ENCODE results near the gene PTPRN2. TPM values are rescaled to one million over a fixed set of nuclear protein-coding genes. Genes with fewer than 3 reads are reported as not detected.

PTPRN2 gene
- total and polyA plus RNA-seq, 9 of the 15 experiments (the other 6 are each of a cell fraction or from before 2014, with no cell fraction given), result not detected

- POLR2A ChIA-PET, result no interaction called here
- H3K4me3 ChIP-seq, result no peak overlapping the region
- H4K20me1 ChIP-seq (replicated peaks; ENCODE audit: control insufficient read depth, insufficient read depth, low read length), result peaks cover 5% of the 10 kb centered on the region; the same call in 1 of the 2 replicates
- CTCF ChIA-PET (ENCODE audit: low intra/inter-chr PET ratio), result no interaction called here
- H3K36me3 ChIP-seq (ENCODE audit: control insufficient read depth, insufficient read depth, low read length), result no peaks in the 10 kb centered on the region
- no TSS peak for BruUV-seq (replicated peaks)
- WGBS (ENCODE audit: insufficient coverage, low coverage, missing lambda C conversion rate), result under 1% methylated on average over 20 of the region's 20 CpGs
- DNase-seq (ENCODE audit: extremely low read depth in 1 of 4, low spot score in 3 of 4) (no peak), ATAC-seq (no peak; the same call in 2 of the 3 replicates), FAIRE-seq (no peak)
- peaks cover 68 to 82% of the 10 kb centered on the region in 2 experiments for H3K27me3 ChIP-seq (ENCODE audit: control insufficient read depth in 2 of 2, insufficient read depth in 2 of 2, low read length in 2 of 2)
- H3K9ac ChIP-seq (ENCODE audit: insufficient read depth in 1 of 2, low read depth in 2 of 2, low read length in 2 of 2), result no peak overlapping the region
- no peak overlapping the region for H3K4me2 ChIP-seq (ENCODE audit: insufficient read depth, low read length)
- H3K4me1 ChIP-seq (replicated peaks in 1 of 2; ENCODE audit: control insufficient read depth in 2 of 2, insufficient read depth in 2 of 2, low read length in 2 of 2), result peaks cover 0 to 3% of the 10 kb centered on the region in 2 experiments; a peak in 1 of 5 replicates
- in situ Hi-C loops (cut with MboI), result no loop called here
- H2AFZ ChIP-seq (ENCODE audit: low read depth, low read length), result no peak overlapping the region
- H3K27ac ChIP-seq (ENCODE audit: extremely low read depth, low read depth, low read length), result no peak overlapping the region
- TF ChIP-seq KDM4B (IDR thresholded peaks at IDR 0.05; ENCODE audit: borderline replicate concordance in 2 of 2, low read depth in 1 of 2) (no peak), MXI1 (IDR thresholded peaks at IDR 0.05; ENCODE audit: low read depth, low read length) (no peak), FOXJ2 (tag; IDR thresholded peaks at IDR 0.05) (no peak), TBP (optimal IDR thresholded peaks at IDR 0.05; ENCODE audit: low read depth, low read length) (no peak), FOXA1 (IDR thresholded peaks at IDR 0.05; ENCODE audit: borderline replicate concordance) (no peak), ZNF407 (IDR thresholded peaks at IDR 0.05; ENCODE audit: low read depth) (no peak), NR3C1 (CRISPR knock-in tag; IDR thresholded peaks at IDR 0.05) (no peak), TCF15 (CRISPR knock-in tag; IDR thresholded peaks at IDR 0.05) (no peak), CBX1 (IDR thresholded peaks at IDR 0.05; ENCODE audit: low read depth) (no peak), FOXK1 (CRISPR knock-in tag; IDR thresholded peaks at IDR 0.05; ENCODE audit: borderline replicate concordance) (no peak), ESRRB (CRISPR knock-in tag; IDR thresholded peaks at IDR 0.05; ENCODE audit: borderline replicate concordance) (no peak), GATAD2B (IDR thresholded peaks at IDR 0.05; ENCODE audit: borderline replicate concordance) (no peak), TBL1XR1 (IDR thresholded peaks at IDR 0.05; ENCODE audit: low read length in 2 of 2) (no peak), ZNF695 (CRISPR knock-in tag; IDR thresholded peaks at IDR 0.05) (no peak), XRCC4 (IDR thresholded peaks at IDR 0.05; ENCODE audit: extremely low read depth, insufficient read depth, insufficient read length) (no peak)
- H3K9me3 ChIP-seq (replicated peaks; ENCODE audit: control insufficient read depth, insufficient read depth, low read depth, low read length), result no peaks in the 10 kb centered on the region
- H3K9me1 ChIP-seq (ENCODE audit: control insufficient read depth, insufficient read depth, low read length), result no peaks in the 10 kb centered on the region
- intact Hi-C loops (cut with micrococcal nuclease), result no loop called here
- H3K79me2 ChIP-seq (ENCODE audit: control insufficient read depth, insufficient read depth, low read length), result no peaks in the 10 kb centered on the region
Measured at GRCh38 chr7:158479021-158479663, 108.5 kb downstream of the PTPRN2 start.
